Measurements from ENCODE around the gene COL13A1.

DNA sequence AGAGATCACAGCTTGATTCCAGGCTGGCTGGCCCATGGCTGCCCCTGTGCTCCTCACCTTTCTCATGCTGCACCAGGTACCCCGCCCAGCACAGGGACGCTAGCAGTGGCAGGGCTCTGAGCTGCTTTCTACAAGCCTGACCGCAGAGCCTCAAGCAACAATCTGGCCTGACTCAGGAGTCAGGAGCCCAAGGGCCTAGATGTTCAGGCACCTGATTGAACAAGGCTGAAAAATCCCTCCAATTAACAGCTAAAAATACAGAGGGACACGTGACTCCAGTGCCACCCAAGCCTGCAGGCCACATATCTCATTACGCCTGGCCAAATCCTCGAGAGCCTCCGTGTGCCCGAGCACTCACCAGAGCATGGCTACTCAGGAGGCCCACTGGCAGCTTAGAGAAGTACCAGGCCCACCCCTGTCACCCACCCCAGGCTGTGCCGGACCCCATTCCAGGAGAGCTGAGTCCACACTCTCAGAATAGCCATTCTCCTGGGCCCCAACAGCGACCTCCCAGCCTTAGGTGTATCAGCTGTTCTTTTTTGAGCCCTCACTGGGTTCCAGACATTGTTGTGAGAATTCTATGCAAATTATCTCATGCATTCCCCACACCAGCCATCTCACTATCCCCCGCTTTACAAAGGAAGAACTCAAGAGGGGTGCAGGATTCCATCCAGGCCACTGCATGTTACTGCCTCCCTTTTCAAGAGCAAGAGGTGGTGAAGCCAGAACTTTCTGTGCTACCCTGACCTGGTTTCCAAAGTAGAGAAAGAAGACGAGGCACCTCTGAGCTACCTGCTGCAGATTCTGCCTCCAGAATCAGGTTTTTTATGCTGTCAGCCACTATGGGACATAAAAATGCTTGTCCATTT is 98.3 kb downstream of the COL13A1 start:
- TF ChIP-seq, protein P1, sequence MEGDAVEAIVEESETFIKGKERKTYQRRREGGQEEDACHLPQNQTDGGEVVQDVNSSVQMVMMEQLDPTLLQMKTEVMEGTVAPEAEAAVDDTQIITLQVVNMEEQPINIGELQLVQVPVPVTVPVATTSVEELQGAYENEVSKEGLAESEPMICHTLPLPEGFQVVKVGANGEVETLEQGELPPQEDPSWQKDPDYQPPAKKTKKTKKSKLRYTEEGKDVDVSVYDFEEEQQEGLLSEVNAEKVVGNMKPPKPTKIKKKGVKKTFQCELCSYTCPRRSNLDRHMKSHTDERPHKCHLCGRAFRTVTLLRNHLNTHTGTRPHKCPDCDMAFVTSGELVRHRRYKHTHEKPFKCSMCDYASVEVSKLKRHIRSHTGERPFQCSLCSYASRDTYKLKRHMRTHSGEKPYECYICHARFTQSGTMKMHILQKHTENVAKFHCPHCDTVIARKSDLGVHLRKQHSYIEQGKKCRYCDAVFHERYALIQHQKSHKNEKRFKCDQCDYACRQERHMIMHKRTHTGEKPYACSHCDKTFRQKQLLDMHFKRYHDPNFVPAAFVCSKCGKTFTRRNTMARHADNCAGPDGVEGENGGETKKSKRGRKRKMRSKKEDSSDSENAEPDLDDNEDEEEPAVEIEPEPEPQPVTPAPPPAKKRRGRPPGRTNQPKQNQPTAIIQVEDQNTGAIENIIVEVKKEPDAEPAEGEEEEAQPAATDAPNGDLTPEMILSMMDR (IDR thresholded peaks at IDR 0.05; ENCODE audit: insufficient read depth, low read depth, low read length) = no peak
- TF ChIP-seq EZH2 (IDR thresholded peaks at IDR 0.05; ENCODE audit: insufficient read depth, low read length) = no peak

Data from astrocyte (in vitro differentiated cells and primary cell).